DND-41 (cell line): ENCODE measurements around the gene MROH2A.

Experiments
- CTCF ChIP-seq: IDR thresholded peaks from 2 replicates; pipeline ENCODE4 v1.5.1; 2012; ENCODE audit warnings: borderline replicate concordance, low read length, moderate library complexity, mild to moderate bottlenecking; ENCODE audit not compliant: poor library complexity, severe bottlenecking; ENCODE audit errors: extremely low read depth
- EZH2 ChIP-seq: IDR thresholded peaks from 3 replicates; pipeline ENCODE4 v1.6.1; 2012; ENCODE audit warnings: borderline replicate concordance, low read depth, mild to moderate bottlenecking, moderate library complexity, low read length, inconsistent platforms; ENCODE audit not compliant: severe bottlenecking

- TF ChIP-seq CTCF (no peak), EZH2 (no peak)
These were observed 44.9 kb downstream of the MROH2A start for GRCh38 chr2:233822781-233823730.
